Body of pancreas (tissue), 4 donors: ENCODE measurements around the gene P3H1. TPM values are rescaled to one million over a fixed set of nuclear protein-coding genes. Genes with fewer than 3 reads are reported as not detected.

Experiments used
- ATAC-seq: fragments of 150-250 bp; one replicate; pipeline ENCODE4 v1.9.1; 2016
- DNase-seq, 4 donors: peaks; one replicate each; pipeline ENCODE4 v3.0.0-alpha.2; 2019
- H3K27ac ChIP-seq, 4 donors: fragments of 200-600 bp; sonication (generic); 1 replicate in 3 of 4; 2 replicates in 1 of 4; pipeline versions ENCODE4 v1.5.1 to v1.6.1; 2016 to 2019; ENCODE audit warnings: mild to moderate bottlenecking in 1 of 4, mixed read lengths in 1 of 4, moderate library complexity in 1 of 4
- H3K27me3 ChIP-seq, 2 donors: fragments of 200-600 bp; sonication (generic); one replicate each; pipeline ENCODE4 v1.6.0; 2016; ENCODE audit warnings: mild to moderate bottlenecking in 1 of 2
- H3K36me3 ChIP-seq, 2 donors: fragments of 200-600 bp; sonication (generic); replicated peaks in 1 of 2; 2 replicates each; pipeline ENCODE4 v1.5.1; 2016; ENCODE audit warnings: low read depth in 2 of 2; ENCODE audit not compliant: insufficient read depth in 1 of 2
- H3K4me1 ChIP-seq: fragments of 200-600 bp; sonication (generic); one replicate; pipeline ENCODE4 v1.6.0; 2016
- H3K4me3 ChIP-seq, 2 donors: fragments of 200-600 bp; sonication (generic); 1 replicate in 1 of 2; 2 replicates in 1 of 2; pipeline ENCODE4 v1.5.1; 2016 to 2019
- H3K9me3 ChIP-seq, 3 donors: fragments of 200-600 bp; sonication (generic); 1 replicate in 2 of 3; 2 replicates in 1 of 3; pipeline ENCODE4 v1.5.1; 2016
- CTCF ChIP-seq, 7 experiments: fragments of 450-650 bp in 4 of 7; fragments of 200-600 bp in 3 of 7; sonication (generic) in 3 of 7; IDR thresholded peaks; one replicate each; pipeline ENCODE4 v1.5.1; 2016 to 2019; ENCODE audit warnings: antibody characterized with exemption in 7 of 7
- POLR2A ChIP-seq, 3 donors: fragments of 450-650 bp; IDR thresholded peaks; one replicate each; pipeline ENCODE4 v1.6.1; 2016; ENCODE audit warnings: antibody characterized with exemption in 3 of 3, mild to moderate bottlenecking in 2 of 3
- WGBS, 2 donors: methylation state at CpG; one replicate each; pipeline ENCODE4 v1.1.5; 2017; 5-methylcytosine and 5-hydroxymethylcytosine counted together
- intact Hi-C: fragments of 100-400 bp; cut with DNase I; formaldehyde crosslinking; loops from one replicate; pipeline ENCODE4 v1.15.1; 2023
- total RNA-seq, 2 donors: library from RNA; depleted of rRNA; stranded (reverse); fragments of >200 nt; gene quantifications; one replicate each; pipeline ENCODE4 v1.1.0, GENCODE V29; 2016

Gene P3H1
- total RNA-seq, 2 donors from 2014 or later, result 16.9 to 34.9 TPM

DNA sequence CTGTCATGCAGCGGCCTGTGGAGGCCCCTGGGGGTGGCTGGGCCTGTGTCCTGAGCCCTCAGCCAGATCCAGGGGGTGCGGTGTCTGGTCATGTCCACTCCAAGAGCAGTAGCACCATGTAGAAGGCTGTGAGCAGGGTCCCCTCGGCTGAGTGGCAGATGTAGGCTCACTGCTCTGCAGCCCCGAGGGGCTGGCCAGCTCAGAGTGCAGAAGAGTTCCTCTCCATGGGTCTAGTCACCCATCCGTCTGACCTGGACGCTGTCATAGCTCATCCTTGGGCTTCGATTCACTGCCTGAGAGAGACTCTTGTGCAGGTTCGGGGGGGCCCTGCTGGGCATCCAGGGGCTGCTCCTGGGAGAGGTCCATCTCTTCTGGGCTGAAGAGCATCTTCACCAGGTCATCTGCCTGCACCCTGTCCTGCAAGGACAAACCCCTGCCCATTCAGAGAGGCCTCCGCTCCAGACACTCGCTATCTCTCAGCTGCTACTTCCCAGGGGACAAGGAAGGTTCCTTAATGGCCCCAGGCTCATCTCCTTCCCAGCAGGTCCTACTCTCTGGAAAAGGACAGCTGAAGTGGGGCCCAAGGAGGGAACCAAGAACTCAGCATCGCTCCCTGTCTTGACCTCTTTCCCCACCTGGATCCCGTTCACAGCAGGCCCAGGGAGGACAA lies 20.3 kb downstream of the P3H1 start:
- ATAC-seq, result no peak
- H3K27me3 ChIP-seq, result no peaks in the 10 kb centered on the region

GRCh38 chr1:42745851-42746250 lies 21.0 kb downstream of the P3H1 start:
- Histone ChIP-seq H3K4me1 (no peaks in the 10 kb centered on the region), H3K9me3 (no peaks in the 10 kb centered on the region), H3K27me3 (no peaks in the 10 kb centered on the region), H3K36me3 (peaks cover 0 to 2% of the 10 kb centered on the region in 2 donors), H3K4me3 (no peak overlapping the region), H3K27ac (no peak overlapping the region)
- DNase-seq, result no peak
- WGBS, 2 donors, result 86 to 90% methylated on average over 6 to 8 of the region's 8 CpGs
- TF ChIP-seq POLR2A (IDR thresholded peaks at IDR 0.05) (no peak), CTCF (IDR thresholded peaks at IDR 0.05) (no peak)
- ATAC-seq, result no peak
- intact Hi-C loops, result loop anchor here (10.0 kb wide), 2 partner anchors 171 to 601 kb away; no protein-coding TSS in a partner anchor

More for the DNA sequence above, 20.3 kb downstream of the P3H1 start:
- no peak overlapping the region for H3K4me3 ChIP-seq
- 92 to 93% methylated on average over 5 to 12 of the region's 12 CpGs for WGBS, 2 donors
- TF ChIP-seq CTCF (IDR thresholded peaks at IDR 0.05) (no peak), POLR2A (IDR thresholded peaks at IDR 0.05) (no peak)
- no peaks in the 10 kb centered on the region for H3K4me1 ChIP-seq
- no peak overlapping the region for H3K27ac ChIP-seq
- intact Hi-C loops, result loop anchor here (10.0 kb wide), 2 partner anchors 172 to 602 kb away; no protein-coding TSS in a partner anchor
- no peak for DNase-seq
- H3K9me3 ChIP-seq, result no peaks in the 10 kb centered on the region
- H3K36me3 ChIP-seq, result peaks cover 0 to 2% of the 10 kb centered on the region in 2 donors

GRCh38 chr1:42744148-42744413 lies 22.7 kb downstream of the P3H1 start:
- no peaks in the 10 kb centered on the region for H3K4me1 ChIP-seq
- 88 to 90% methylated on average over 9 of the region's 9 CpGs for WGBS, 2 donors
- no peak for ATAC-seq
- H3K27ac ChIP-seq, result no peak overlapping the region
- H3K4me3 ChIP-seq, result no peak overlapping the region
- H3K9me3 ChIP-seq, result no peaks in the 10 kb centered on the region
- H3K27me3 ChIP-seq, result no peaks in the 10 kb centered on the region
- no peak for DNase-seq
- intact Hi-C loops, result loop anchor here (10.0 kb wide), 2 partner anchors 169 to 599 kb away; no protein-coding TSS in a partner anchor
- peaks cover 0 to 2% of the 10 kb centered on the region in 2 donors for H3K36me3 ChIP-seq
- no peak for TF ChIP-seq CTCF (IDR thresholded peaks at IDR 0.05)
- TF ChIP-seq POLR2A (IDR thresholded peaks at IDR 0.05), result no peak

GRCh38 chr1:42743317-42744147 lies 23.3 kb downstream of the P3H1 start:
- Histone ChIP-seq H3K4me3 (no peak overlapping the region), H3K4me1 (no peaks in the 10 kb centered on the region)
- 71 to 80% methylated on average over 21 of the region's 21 CpGs for WGBS, 2 donors

More at GRCh38 chr1:42743317-42744147, 23.3 kb downstream of the P3H1 start:
- no peak for ATAC-seq
- H3K27me3 ChIP-seq, result no peaks in the 10 kb centered on the region
- DNase-seq, result no peak
- no peaks in the 10 kb centered on the region for H3K9me3 ChIP-seq
- no peak for TF ChIP-seq CTCF (IDR thresholded peaks at IDR 0.05)
- TF ChIP-seq POLR2A (IDR thresholded peaks at IDR 0.05), result no peak
- intact Hi-C loops, result loop anchor here (10.0 kb wide), 2 partner anchors 169 to 599 kb away; no protein-coding TSS in a partner anchor
- no peak overlapping the region for H3K27ac ChIP-seq
- peaks cover 0 to 2% of the 10 kb centered on the region in 2 donors for H3K36me3 ChIP-seq
